Panc1 (cell line): ENCODE data around the gene PIWIL1. TPM values are rescaled to one million over a fixed set of nuclear protein-coding genes. Genes with fewer than 3 reads are reported as not detected.

Source experiments
- ATAC-seq: fragments of 200-7000 bp; cut with Tn5 transposase; 2 replicates; pipeline ENCODE4 v1.9.1; 2020; ENCODE audit warnings: mild to moderate bottlenecking, moderate library complexity
- BruUV-seq: library from RNA; stranded (reverse); fragments of 400-500 nt; replicated peaks from 2 replicates; lab custom pipeline; 2021; lab: Mats Ljungman, UMichigan
- CTCF ChIA-PET: fragments of 300-600 bp; sonication (Branson Sonifier 250); formaldehyde crosslinking; loops from one replicate; lab custom pipeline; 2022; ENCODE audit warnings: antibody characterized with exemption; lab: Charles Lee
- POLR2A ChIA-PET: fragments of 300-600 bp; sonication (Branson Sonifier 250); formaldehyde crosslinking; loops from one replicate; lab custom pipeline; 2022; ENCODE audit warnings: antibody characterized with exemption; lab: Charles Lee
- DNase-seq: peaks from one replicate; pipeline ENCODE4 v3.0.0-alpha.2; 2010; ENCODE audit warnings: low read depth, low spot score
- H3K27ac ChIP-seq: 2 replicates; pipeline ENCODE4 v1.5.1; 2011; ENCODE audit warnings: mild to moderate bottlenecking, low read length, inconsistent platforms
- H3K27me3 ChIP-seq: fragments of 200-500 bp; sonication (Bioruptor generic); 2 replicates; pipeline ENCODE4 v1.6.0; 2014; ENCODE audit warnings: low read length, inconsistent platforms; ENCODE audit not compliant: control insufficient read depth, insufficient read depth
- H3K36me3 ChIP-seq: fragments of 200-500 bp; sonication (Bioruptor generic); 2 replicates; pipeline ENCODE4 v1.5.1; 2014; ENCODE audit warnings: inconsistent platforms, mild to moderate bottlenecking, low read length, moderate library complexity; ENCODE audit not compliant: control insufficient read depth, insufficient read depth
- H3K4me1 ChIP-seq: 2 replicates; pipeline ENCODE4 v1.5.1; 2011; ENCODE audit warnings: inconsistent platforms, mild to moderate bottlenecking, low read length, moderate library complexity; ENCODE audit not compliant: control insufficient read depth, insufficient read depth
- H3K4me3 ChIP-seq, 2 experiments: 2 replicates each; pipeline ENCODE4 v1.5.1; 2011 to 2012; ENCODE audit warnings: low read depth in 2 of 2, low read length in 2 of 2, mild to moderate bottlenecking in 2 of 2, inconsistent platforms in 1 of 2, moderate library complexity in 1 of 2
- H3K9me3 ChIP-seq: fragments of 200-500 bp; sonication (Bioruptor generic); 2 replicates; pipeline ENCODE4 v1.5.1; 2014; ENCODE audit warnings: low read depth, mild to moderate bottlenecking, inconsistent platforms, low read length, moderate library complexity; ENCODE audit not compliant: control insufficient read depth, insufficient read depth
- POLR2AphosphoS5 ChIP-seq: IDR thresholded peaks from 2 replicates; pipeline ENCODE4 v1.6.1; 2012; ENCODE audit warnings: mild to moderate bottlenecking, low read depth, low read length, moderate library complexity
- SIN3A ChIP-seq: IDR thresholded peaks from 2 replicates; pipeline ENCODE4 v1.6.1; 2012; ENCODE audit warnings: low read depth, mild to moderate bottlenecking, low read length, moderate library complexity, borderline replicate concordance; ENCODE audit not compliant: insufficient read depth
- TCF7L2 ChIP-seq: IDR thresholded peaks from 2 replicates; pipeline ENCODE4 v1.6.1; 2011; ENCODE audit warnings: mild to moderate bottlenecking, low read depth, low read length, inconsistent platforms
- in situ Hi-C: cut with HindIII; loops from 2 replicates; pipeline ENCODE4 v1.10.0; 2016; ENCODE audit warnings: low sequenced_read_pairs, low pct_unique_long_range_greater_than_20kb
- intact Hi-C: fragments of 100-400 bp; cut with micrococcal nuclease; formaldehyde crosslinking; loops from one replicate; pipeline ENCODE4 v1.10.0; 2022; ENCODE audit not compliant: unreplicated experiment
- total RNA-seq: library from RNA; stranded (reverse); gene quantifications from one replicate; pipeline ENCODE4 v1.2.1, GENCODE V29; 2021; ENCODE audit not compliant: unreplicated experiment
- TF ChIP-seq, protein P1 (sequence below): fragments of 450-650 bp; IDR thresholded peaks from 2 replicates; pipeline ENCODE4 v1.5.1; 2017; ENCODE audit warnings: mild to moderate bottlenecking
- TF ChIP-seq, protein P2 (sequence below), 2 experiments: IDR thresholded peaks; 2 replicates each; pipeline ENCODE4 v1.6.1; 2011 to 2012; ENCODE audit warnings: low read depth in 2 of 2, control low read depth in 1 of 2, low read length in 1 of 2, mild to moderate bottlenecking in 1 of 2, moderate library complexity in 1 of 2; ENCODE audit not compliant: insufficient read depth in 1 of 2

PIWIL1 gene
- total RNA-seq, 1 experiment from 2014 or later, result not detected

DNA sequence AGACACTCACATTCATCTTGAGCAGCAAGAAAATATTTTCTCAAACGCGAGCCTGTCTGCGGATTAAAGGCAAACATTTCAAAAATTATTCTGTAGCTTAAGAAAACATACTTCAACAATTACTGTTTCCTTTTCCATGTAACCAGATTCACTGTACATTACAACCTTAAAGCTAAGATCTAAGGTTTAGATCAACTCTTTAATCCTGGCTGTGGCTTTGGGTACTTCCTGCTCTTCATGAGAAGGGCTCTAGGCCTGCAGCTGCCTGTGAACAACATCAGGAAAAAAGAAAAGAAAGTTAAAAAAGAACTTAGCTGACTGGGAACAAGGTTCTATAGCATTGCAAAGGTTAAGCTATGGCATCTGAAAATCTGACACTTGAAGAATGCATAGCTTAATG is 21.4 kb upstream of the PIWIL1 start:
- ATAC-seq, result no peak
- POLR2A ChIA-PET, result interaction anchor here (0.7 kb wide), 1 partner anchor 240 kb away, joined by 5 read pairs; no protein-coding TSS in a partner anchor
- intact Hi-C loops, result no loop called here
- no TSS peak for BruUV-seq
- TF ChIP-seq, protein P1, sequence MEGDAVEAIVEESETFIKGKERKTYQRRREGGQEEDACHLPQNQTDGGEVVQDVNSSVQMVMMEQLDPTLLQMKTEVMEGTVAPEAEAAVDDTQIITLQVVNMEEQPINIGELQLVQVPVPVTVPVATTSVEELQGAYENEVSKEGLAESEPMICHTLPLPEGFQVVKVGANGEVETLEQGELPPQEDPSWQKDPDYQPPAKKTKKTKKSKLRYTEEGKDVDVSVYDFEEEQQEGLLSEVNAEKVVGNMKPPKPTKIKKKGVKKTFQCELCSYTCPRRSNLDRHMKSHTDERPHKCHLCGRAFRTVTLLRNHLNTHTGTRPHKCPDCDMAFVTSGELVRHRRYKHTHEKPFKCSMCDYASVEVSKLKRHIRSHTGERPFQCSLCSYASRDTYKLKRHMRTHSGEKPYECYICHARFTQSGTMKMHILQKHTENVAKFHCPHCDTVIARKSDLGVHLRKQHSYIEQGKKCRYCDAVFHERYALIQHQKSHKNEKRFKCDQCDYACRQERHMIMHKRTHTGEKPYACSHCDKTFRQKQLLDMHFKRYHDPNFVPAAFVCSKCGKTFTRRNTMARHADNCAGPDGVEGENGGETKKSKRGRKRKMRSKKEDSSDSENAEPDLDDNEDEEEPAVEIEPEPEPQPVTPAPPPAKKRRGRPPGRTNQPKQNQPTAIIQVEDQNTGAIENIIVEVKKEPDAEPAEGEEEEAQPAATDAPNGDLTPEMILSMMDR, result no peak
- TF ChIP-seq, protein P2, sequence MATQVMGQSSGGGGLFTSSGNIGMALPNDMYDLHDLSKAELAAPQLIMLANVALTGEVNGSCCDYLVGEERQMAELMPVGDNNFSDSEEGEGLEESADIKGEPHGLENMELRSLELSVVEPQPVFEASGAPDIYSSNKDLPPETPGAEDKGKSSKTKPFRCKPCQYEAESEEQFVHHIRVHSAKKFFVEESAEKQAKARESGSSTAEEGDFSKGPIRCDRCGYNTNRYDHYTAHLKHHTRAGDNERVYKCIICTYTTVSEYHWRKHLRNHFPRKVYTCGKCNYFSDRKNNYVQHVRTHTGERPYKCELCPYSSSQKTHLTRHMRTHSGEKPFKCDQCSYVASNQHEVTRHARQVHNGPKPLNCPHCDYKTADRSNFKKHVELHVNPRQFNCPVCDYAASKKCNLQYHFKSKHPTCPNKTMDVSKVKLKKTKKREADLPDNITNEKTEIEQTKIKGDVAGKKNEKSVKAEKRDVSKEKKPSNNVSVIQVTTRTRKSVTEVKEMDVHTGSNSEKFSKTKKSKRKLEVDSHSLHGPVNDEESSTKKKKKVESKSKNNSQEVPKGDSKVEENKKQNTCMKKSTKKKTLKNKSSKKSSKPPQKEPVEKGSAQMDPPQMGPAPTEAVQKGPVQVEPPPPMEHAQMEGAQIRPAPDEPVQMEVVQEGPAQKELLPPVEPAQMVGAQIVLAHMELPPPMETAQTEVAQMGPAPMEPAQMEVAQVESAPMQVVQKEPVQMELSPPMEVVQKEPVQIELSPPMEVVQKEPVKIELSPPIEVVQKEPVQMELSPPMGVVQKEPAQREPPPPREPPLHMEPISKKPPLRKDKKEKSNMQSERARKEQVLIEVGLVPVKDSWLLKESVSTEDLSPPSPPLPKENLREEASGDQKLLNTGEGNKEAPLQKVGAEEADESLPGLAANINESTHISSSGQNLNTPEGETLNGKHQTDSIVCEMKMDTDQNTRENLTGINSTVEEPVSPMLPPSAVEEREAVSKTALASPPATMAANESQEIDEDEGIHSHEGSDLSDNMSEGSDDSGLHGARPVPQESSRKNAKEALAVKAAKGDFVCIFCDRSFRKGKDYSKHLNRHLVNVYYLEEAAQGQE (IDR thresholded peaks at IDR 0.05; ENCODE audit: insufficient read depth in 1 of 2, low read depth in 2 of 2, low read length in 1 of 2), result no peak
- no peak for TF ChIP-seq POLR2AphosphoS5
- no peak for TF ChIP-seq TCF7L2
- TF ChIP-seq SIN3A, result no peak
- Histone ChIP-seq H3K27me3 (peaks cover 8% of the 10 kb centered on the region), H3K36me3 (no peaks in the 10 kb centered on the region), H3K27ac (no peak overlapping the region), H3K4me1 (no peaks in the 10 kb centered on the region), H3K9me3 (no peaks in the 10 kb centered on the region), H3K4me3 (no peak overlapping the region)
- in situ Hi-C loops, result no loop called here
- CTCF ChIA-PET, result no interaction called here
- no peak for DNase-seq

DNA sequence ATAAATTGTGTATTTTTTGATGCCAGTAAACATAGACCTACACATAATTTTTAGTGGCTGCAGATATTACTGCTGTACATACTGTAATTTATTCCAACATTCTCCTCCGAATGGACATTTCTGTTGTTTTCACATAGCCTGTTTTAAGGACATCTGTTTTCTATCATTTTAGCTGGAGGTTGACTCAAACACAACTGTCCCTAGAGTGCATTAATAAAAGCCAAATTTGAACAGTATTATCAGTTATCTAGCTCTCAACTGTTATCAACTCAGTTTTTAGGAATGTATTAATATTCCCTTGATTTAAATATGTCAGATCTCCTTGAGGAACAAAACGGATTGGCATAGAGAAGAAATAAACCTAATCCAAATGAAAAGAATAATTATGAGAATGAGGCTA is 17.2 kb upstream of the PIWIL1 start:
- DNase-seq (no peak), ATAC-seq (no peak)
- BruUV-seq, result no TSS peak
- intact Hi-C loops (no loop called here), in situ Hi-C loops (no loop called here)
- H3K4me1 ChIP-seq, result no peaks in the 10 kb centered on the region
- H3K4me3 ChIP-seq, result no peak overlapping the region
- H3K27ac ChIP-seq, result no peak overlapping the region
- no peaks in the 10 kb centered on the region for H3K9me3 ChIP-seq
- ChIA-PET CTCF (no interaction called here), POLR2A (no interaction called here)
- H3K27me3 ChIP-seq, result peaks cover 8% of the 10 kb centered on the region
- TF ChIP-seq POLR2AphosphoS5 (no peak), TCF7L2 (no peak), SIN3A (no peak)
- TF ChIP-seq, protein P2 (IDR thresholded peaks at IDR 0.05; ENCODE audit: insufficient read depth in 1 of 2, low read depth in 2 of 2, low read length in 1 of 2), result no peak
- TF ChIP-seq, protein P1, result no peak
- no peaks in the 10 kb centered on the region for H3K36me3 ChIP-seq
